H1 (cell line): ENCODE measurements around the gene ADD2. TPM values are rescaled to one million over a fixed set of nuclear protein-coding genes. Genes with fewer than 3 reads are reported as not detected.

ENCODE experiments used
- CTCF ChIA-PET: fragments of 300-600 bp; sonication (Branson Sonifier 250); formaldehyde crosslinking; loops from one replicate; lab custom pipeline; 2021; ENCODE audit not compliant: partially characterized antibody; lab: Charles Lee
- POLR2A ChIA-PET: fragments of 300-600 bp; sonication (Branson Sonifier 250); formaldehyde crosslinking; loops from one replicate; lab custom pipeline; 2021; ENCODE audit warnings: inconsistent platforms; ENCODE audit not compliant: partially characterized antibody; lab: Charles Lee
- DNase-seq, 2 experiments: peaks; one replicate each; pipeline versions ENCODE4 v3.0.0 to v3.0.0-alpha.2; 2010 to 2022; ENCODE audit warnings: low spot score in 2 of 2, low read depth in 1 of 2, mixed read lengths in 1 of 2
- FAIRE-seq: peaks from 2 replicates; lab custom pipeline; 2011; peaks lifted over from hg19 to GRCh38; lab: Jason Lieb, UNC
- H2AFZ ChIP-seq: 2 replicates; pipeline ENCODE4 v1.8.1; 2012; ENCODE audit warnings: low read length, inconsistent platforms
- H2AK5ac ChIP-seq: 2 replicates; pipeline ENCODE4 v1.6.1; 2013; ENCODE audit warnings: low read depth, low read length
- H2BK120ac ChIP-seq: replicated peaks from 2 replicates; pipeline ENCODE3; 2013; ENCODE audit warnings: low read depth, low read length, inconsistent platforms
- H2BK12ac ChIP-seq: 2 replicates; pipeline ENCODE4 v1.6.1; 2013; ENCODE audit warnings: low read depth, low read length
- H2BK15ac ChIP-seq: 2 replicates; pipeline ENCODE4 v1.6.1; 2013; ENCODE audit warnings: low read length
- H2BK20ac ChIP-seq: 2 replicates; pipeline ENCODE4 v1.6.1; 2013; ENCODE audit warnings: low read length
- H2BK5ac ChIP-seq: 2 replicates; pipeline ENCODE4 v1.6.1; 2013; ENCODE audit warnings: low read depth, low read length
- H3K14ac ChIP-seq: 2 replicates; pipeline ENCODE4 v1.6.1; 2013; ENCODE audit warnings: inconsistent platforms; ENCODE audit not compliant: insufficient read length
- H3K18ac ChIP-seq: 2 replicates; pipeline ENCODE4 v1.6.1; 2013; ENCODE audit warnings: low read length; ENCODE audit errors: extremely low read depth
- H3K23ac ChIP-seq: 2 replicates; pipeline ENCODE4 v1.6.1; 2013; ENCODE audit warnings: inconsistent platforms; ENCODE audit not compliant: insufficient read length
- H3K23me2 ChIP-seq: 2 replicates; pipeline ENCODE4 v1.6.1; 2013; ENCODE audit warnings: low read depth, low read length
- H3K27ac ChIP-seq: 2 replicates; pipeline ENCODE4 v1.6.1; 2011; ENCODE audit warnings: low read depth, low read length, inconsistent platforms
- H3K27me3 ChIP-seq, 4 experiments: replicated peaks in 1 of 4; 1 replicate in 1 of 4; 2 replicates in 3 of 4; pipeline versions ENCODE4 v1.6.1 to v1.8.1; 2011 to 2013; ENCODE audit warnings: low read length in 3 of 4, mild to moderate bottlenecking in 3 of 4, inconsistent platforms in 2 of 4, mixed read lengths in 2 of 4, moderate library complexity in 1 of 4; ENCODE audit not compliant: control insufficient read depth in 3 of 4, insufficient read depth in 3 of 4; ENCODE audit errors: extremely low read depth in 1 of 4
- H3K36me3 ChIP-seq, 4 experiments: 2 replicates each; pipeline versions ENCODE4 v1.6.1 to v1.8.1; 2011 to 2013; ENCODE audit warnings: mild to moderate bottlenecking in 4 of 4, low read length in 3 of 4, moderate library complexity in 2 of 4, control low read depth in 1 of 4, inconsistent platforms in 1 of 4; ENCODE audit not compliant: insufficient read depth in 4 of 4, control insufficient read depth in 2 of 4
- H3K4ac ChIP-seq: replicated peaks from 2 replicates; pipeline ENCODE3; 2013; ENCODE audit warnings: low read length, low read depth, mixed read lengths, inconsistent platforms; ENCODE audit not compliant: insufficient read length
- H3K4me1 ChIP-seq, 4 experiments: replicated peaks in 1 of 4; 1 replicate in 1 of 4; 2 replicates in 3 of 4; pipeline versions ENCODE4 v1.6.1 to v1.8.1; 2011 to 2013; ENCODE audit warnings: low read length in 3 of 4, inconsistent platforms in 2 of 4, mixed read lengths in 1 of 4; ENCODE audit not compliant: insufficient read depth in 4 of 4, control insufficient read depth in 3 of 4
- H3K4me2 ChIP-seq, 2 experiments: 2 replicates each; pipeline versions ENCODE4 v1.6.1 to v1.8.1; 2011 to 2013; ENCODE audit warnings: low read depth in 2 of 2, low read length in 2 of 2, control low read depth in 1 of 2, inconsistent platforms in 1 of 2, mild to moderate bottlenecking in 1 of 2; ENCODE audit not compliant: insufficient read depth in 1 of 2
- H3K4me3 ChIP-seq, 4 experiments: fragments of 200-600, 300-600 bp in 1 of 4; sonication (generic), shearing (Covaris generic), sonication (Bioruptor Twin) in 1 of 4; 2 replicates each; pipeline versions ENCODE4 v1.5.1 to v1.8.1; 2011 to 2016; ENCODE audit warnings: low read length in 4 of 4, low read depth in 3 of 4, control low read depth in 2 of 4, inconsistent platforms in 2 of 4, mild to moderate bottlenecking in 2 of 4, mixed read lengths in 1 of 4, moderate library complexity in 1 of 4; ENCODE audit not compliant: insufficient read depth in 2 of 4; ENCODE audit errors: extremely low read depth in 1 of 4
- H3K56ac ChIP-seq: replicated peaks from 2 replicates; pipeline ENCODE3; 2013; ENCODE audit warnings: low read depth, mild to moderate bottlenecking, mixed read lengths, low read length, inconsistent platforms; ENCODE audit not compliant: insufficient read length
- H3K79me1 ChIP-seq: 2 replicates; pipeline ENCODE4 v1.6.1; 2013; ENCODE audit warnings: low read depth, low read length, control low read depth
- H3K79me2 ChIP-seq, 2 experiments: 2 replicates each; pipeline versions ENCODE4 v1.6.1 to v1.8.1; 2012 to 2013; ENCODE audit warnings: low read length in 2 of 2, mild to moderate bottlenecking in 2 of 2, inconsistent platforms in 1 of 2; ENCODE audit not compliant: insufficient read depth in 2 of 2, control insufficient read depth in 1 of 2
- H3K9ac ChIP-seq, 4 experiments: replicated peaks in 1 of 4; 1 replicate in 1 of 4; 2 replicates in 3 of 4; pipeline versions ENCODE4 v1.6.1 to v1.8.1; 2011 to 2013; ENCODE audit warnings: low read depth in 3 of 4, low read length in 3 of 4, control low read depth in 2 of 4, mild to moderate bottlenecking in 2 of 4, moderate library complexity in 2 of 4, inconsistent platforms in 1 of 4; ENCODE audit errors: extremely low read depth in 1 of 4
- H3K9me3 ChIP-seq, 2 experiments: 2 replicates each; pipeline versions ENCODE4 v1.6.1 to v1.8.1; 2012 to 2013; ENCODE audit warnings: mild to moderate bottlenecking in 2 of 2, moderate library complexity in 2 of 2, control low read depth in 1 of 2, inconsistent platforms in 1 of 2, low read depth in 1 of 2, low read length in 1 of 2, mixed read lengths in 1 of 2; ENCODE audit not compliant: insufficient read depth in 2 of 2
- H4K20me1 ChIP-seq, 2 experiments: replicated peaks in 1 of 2; 2 replicates each; pipeline versions ENCODE3 to v1.8.1; 2011 to 2013; ENCODE audit warnings: inconsistent platforms in 2 of 2, low read length in 2 of 2, mild to moderate bottlenecking in 1 of 2; ENCODE audit not compliant: insufficient read depth in 2 of 2, control insufficient read depth in 1 of 2
- H4K5ac ChIP-seq: 2 replicates; pipeline ENCODE4 v1.6.1; 2013; ENCODE audit warnings: low read length, low read depth, mixed read lengths, inconsistent platforms; ENCODE audit not compliant: insufficient read length
- H4K8ac ChIP-seq: 2 replicates; pipeline ENCODE4 v1.8.0; 2013; ENCODE audit warnings: mild to moderate bottlenecking, moderate library complexity, low read length, inconsistent platforms; ENCODE audit not compliant: insufficient read depth; ENCODE audit errors: extremely low read depth
- H4K91ac ChIP-seq: replicated peaks from 2 replicates; pipeline ENCODE3; 2013; ENCODE audit warnings: low read length, mixed read lengths, inconsistent platforms; ENCODE audit not compliant: insufficient read length
- CTCF ChIP-seq, 3 experiments: IDR thresholded peaks; 1 replicate in 2 of 3; 2 replicates in 1 of 3; pipeline versions ENCODE4 v1.5.1 to v1.6.1; 2011; ENCODE audit warnings: low read length in 3 of 3, mild to moderate bottlenecking in 3 of 3, inconsistent platforms in 2 of 3, low read depth in 1 of 3, moderate library complexity in 1 of 3; ENCODE audit not compliant: insufficient read depth in 1 of 3; ENCODE audit errors: control extremely low read depth in 1 of 3
- EP300 ChIP-seq, 2 experiments: IDR thresholded peaks; 1 replicate in 1 of 2; 2 replicates in 1 of 2; pipeline ENCODE4 v1.6.1; 2011 to 2012; ENCODE audit warnings: low read depth in 2 of 2, low read length in 2 of 2, mild to moderate bottlenecking in 2 of 2, borderline replicate concordance in 1 of 2, inconsistent platforms in 1 of 2, moderate library complexity in 1 of 2
- FOSL1 ChIP-seq: IDR thresholded peaks from 2 replicates; pipeline ENCODE4 v1.6.1; 2011; ENCODE audit warnings: mild to moderate bottlenecking, low read depth, low read length, moderate library complexity; ENCODE audit not compliant: insufficient read depth
- POU5F1 ChIP-seq: IDR thresholded peaks from 2 replicates; pipeline ENCODE4 v1.6.1; 2011; ENCODE audit warnings: low read depth, mild to moderate bottlenecking, low read length, moderate library complexity
- RNF2 ChIP-seq: fragments of 200-900, 300-1000 bp; sonication (generic); IDR thresholded peaks from 2 replicates; pipeline ENCODE4 v1.7.1; 2016; ENCODE audit warnings: borderline replicate concordance, low read depth, mild to moderate bottlenecking, antibody characterized with exemption, low read length; ENCODE audit not compliant: poor library complexity, severe bottlenecking; ENCODE audit errors: missing control alignments
- SP1 ChIP-seq: IDR thresholded peaks from 2 replicates; pipeline ENCODE4 v1.6.1; 2011; ENCODE audit warnings: low read depth, low read length
- SRF ChIP-seq: IDR thresholded peaks from 2 replicates; pipeline ENCODE4 v1.6.1; 2011; ENCODE audit warnings: mild to moderate bottlenecking, low read depth, low read length, moderate library complexity
- TAF1 ChIP-seq: IDR thresholded peaks from 2 replicates; pipeline ENCODE4 v1.6.1; 2011; ENCODE audit warnings: mild to moderate bottlenecking, low read depth, low read length
- TBP ChIP-seq: IDR thresholded peaks from 2 replicates; pipeline ENCODE4 v1.6.1; 2011; ENCODE audit warnings: low read depth, low read length, improper control_type of control experiment
- ZNF274 ChIP-seq: IDR thresholded peaks from 2 replicates; pipeline ENCODE4 v1.7.0; 2012; ENCODE audit warnings: low read length, borderline replicate concordance; ENCODE audit errors: extremely low read depth
- WGBS, 2 experiments: shearing (Covaris generic) in 1 of 2; methylation state at CpG; one replicate each; pipeline versions ENCODE4 v1.1.6 to v1.1.7; 2013 to 2015; ENCODE audit warnings: low lambda C conversion rate in 2 of 2, mixed read lengths in 2 of 2, inconsistent platforms in 1 of 2, low coverage in 1 of 2, missing lambda C conversion rate in 1 of 2; ENCODE audit not compliant: insufficient replicate concordance in 2 of 2, insufficient coverage in 1 of 2, insufficient read length in 1 of 2; ENCODE audit errors: extremely low coverage in 1 of 2, missing lambda C conversion rate in 1 of 2; 5-methylcytosine and 5-hydroxymethylcytosine counted together
- polyA plus RNA-seq, 7 experiments: library from polyadenylated mRNA; depleted of rRNA in 3 of 7; stranded (reverse) in 5 of 7; unstranded in 2 of 7; fragments of >200 nt in 5 of 7; fragments of 200-250 nt in 2 of 7; gene quantifications; 1 replicate in 5 of 7; 2 replicates in 1 of 7; 4 replicates in 1 of 7; pipeline versions ENCODE4 v1.2.1 to v1.2.3, GENCODE V29; 2011 to 2013; ENCODE audit warnings: missing spikeins in 2 of 7, mixed read lengths in 2 of 7
- total RNA-seq: library from RNA; stranded (reverse); fragmentation: NEBNext Ultra II Directional; extraction: Animal tissue kit (Norgen Biotek cat#: 25700); gene quantifications from 2 replicates; pipeline ENCODE4 v1.2.1, GENCODE V29; 2021

The ADD2 gene
- total and polyA plus RNA-seq, 2 of the 8 experiments (the other 6 are each of a cell fraction or from before 2014, with no cell fraction given) = 58.5 to 170 TPM

DNA sequence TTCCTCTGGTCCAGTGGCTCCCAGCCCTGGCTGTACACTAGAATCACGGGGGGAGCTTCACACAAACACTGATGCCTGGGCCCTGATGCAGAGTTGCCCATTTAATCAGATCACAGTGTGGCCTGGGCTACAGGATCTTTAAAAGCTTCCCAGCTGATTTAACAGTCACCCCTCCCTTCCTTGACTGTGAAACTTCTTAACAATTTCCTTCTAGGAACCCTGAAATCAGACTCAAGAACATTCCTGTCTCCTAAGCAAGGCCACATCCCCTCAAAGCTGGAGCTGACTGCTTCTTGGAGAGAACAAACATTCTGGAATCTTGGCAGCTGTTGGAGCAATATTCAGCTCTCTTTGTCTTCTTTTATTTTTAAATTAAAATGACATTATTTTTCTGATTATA, 88.7 kb downstream of the ADD2 start:
- CTCF ChIA-PET = interaction anchor here (0.8 to 1.7 kb wide), 7 partner anchors 9 to 110 kb away, joined by 3 to 7 read pairs (median 4); partner anchors contain the start of gene ADD2

More for the DNA sequence above, 88.7 kb downstream of the ADD2 start:
- Histone ChIP-seq H3K4me3 (no peak overlapping the region), H3K4me1 (no peaks in the 10 kb centered on the region), H2BK12ac (no peak overlapping the region), H4K20me1 (peaks cover 0 to 2% of the 10 kb centered on the region in 2 experiments), H2BK5ac (no peak overlapping the region), H2BK15ac (no peak overlapping the region), H3K56ac (no peak overlapping the region), H3K9me3 (no peaks in the 10 kb centered on the region), H4K8ac (no peak overlapping the region), H3K36me3 (peaks cover 17 to 71% (median 53%) of the 10 kb centered on the region in 4 experiments), H3K27ac (no peak overlapping the region), H3K4me2 (no peak overlapping the region), H3K23me2 (no peaks in the 10 kb centered on the region), H4K91ac (no peak overlapping the region), H2AFZ (no peak overlapping the region), H3K18ac (no peak overlapping the region), H3K79me2 (no peaks in the 10 kb centered on the region), H2BK20ac (no peak overlapping the region), H2BK120ac (no peak overlapping the region), H3K23ac (no peak overlapping the region), H3K9ac (no peak overlapping the region), H4K5ac (no peak overlapping the region), H3K4ac (no peak overlapping the region), H3K14ac (no peak overlapping the region), H3K79me1 (peaks cover 2% of the 10 kb centered on the region; the same call in 1 of the 2 replicates), H2AK5ac (no peak overlapping the region), H3K27me3 (no peaks in the 10 kb centered on the region)
- WGBS, 2 experiments = 90% methylated on average over 1 of the region's 1 CpG; no CpG with 5 or more reads in 1 of the 2 experiments
- POLR2A ChIA-PET = no interaction called here
- DNase-seq (no peak), FAIRE-seq (no peak)
- TF ChIP-seq ZNF274 (no peak), TAF1 (no peak), CTCF (IDR thresholded peaks at IDR 0.05; ENCODE audit: control extremely low read depth in 1 of 3, insufficient read depth in 1 of 3, low read depth in 1 of 3, low read length in 3 of 3) (no peak), POU5F1 (no peak), SRF (no peak), EP300 (IDR thresholded peaks at IDR 0.05; ENCODE audit: borderline replicate concordance in 1 of 2, low read depth in 2 of 2, low read length in 2 of 2) (no peak), FOSL1 (no peak), SP1 (no peak), TBP (no peak), RNF2 (no peak)
